Measurements from ENCODE around the gene ATP5MK.

ATP5MK gene

DNA sequence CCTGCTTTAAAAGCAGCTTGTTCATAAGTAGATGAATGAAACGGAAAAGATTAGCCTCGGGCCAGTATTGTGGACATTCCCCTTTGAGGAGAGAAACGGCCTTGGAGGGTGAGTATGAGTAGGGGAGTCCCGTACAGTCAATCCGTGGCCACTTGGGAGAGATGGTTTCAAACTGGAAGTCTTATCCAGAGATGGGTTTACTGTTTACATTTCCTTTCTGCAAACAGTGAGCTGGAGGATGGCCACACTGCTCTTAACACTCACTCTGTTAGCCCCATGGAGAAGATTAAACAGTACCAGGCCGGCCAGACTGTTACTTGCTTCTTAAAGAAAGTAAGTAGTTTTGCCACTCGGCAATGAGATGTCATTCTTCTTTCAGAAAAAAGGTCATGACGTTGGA, 35.6 kb upstream of the ATP5MK start:
- ATAC-seq, result no peak

DNA sequence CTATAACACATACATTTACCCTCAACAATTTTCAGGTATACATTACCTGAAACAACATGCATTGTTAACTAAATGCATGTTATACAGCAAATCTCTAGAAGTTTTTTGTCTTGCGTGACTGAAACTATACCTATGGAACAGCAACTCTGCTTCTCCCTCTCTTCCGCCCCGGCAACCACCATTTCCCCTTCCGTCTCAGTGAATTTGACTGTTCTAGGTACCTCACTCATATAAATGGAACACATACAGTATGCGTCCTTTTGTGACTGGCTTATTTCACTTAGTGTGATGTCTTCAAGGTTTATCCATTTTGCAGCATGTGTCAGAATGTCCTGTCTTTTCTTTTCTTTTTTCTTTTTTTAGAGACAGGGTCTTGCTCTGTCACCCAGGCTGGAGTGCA, 33.4 kb upstream of the ATP5MK start:
- no peak for TF ChIP-seq ZNF8 (CRISPR knock-in tag; IDR thresholded peaks at IDR 0.05)
- no peak for TF ChIP-seq OSR1 (CRISPR knock-in tag; IDR thresholded peaks at IDR 0.05)
- no peak for TF ChIP-seq ISL1 (CRISPR knock-in tag; IDR thresholded peaks at IDR 0.05)
- TF ChIP-seq TSHZ2 (CRISPR knock-in tag; IDR thresholded peaks at IDR 0.05), result no peak
- TF ChIP-seq SNAI2 (CRISPR knock-in tag; IDR thresholded peaks at IDR 0.05), result no peak
- ATAC-seq, result no peak

More for the DNA sequence above, 35.6 kb upstream of the ATP5MK start:
- TF ChIP-seq ZFP30 (CRISPR knock-in tag; IDR thresholded peaks at IDR 0.05), result no peak
- no peak for TF ChIP-seq CSDC2 (CRISPR knock-in tag; IDR thresholded peaks at IDR 0.05)
- TF ChIP-seq CREB5 (CRISPR knock-in tag; IDR thresholded peaks at IDR 0.05; ENCODE audit: low read depth), result no peak
- no peak for TF ChIP-seq PPARA (CRISPR knock-in tag; IDR thresholded peaks at IDR 0.05; ENCODE audit: borderline replicate concordance)
- TF ChIP-seq POU6F1 (CRISPR knock-in tag; IDR thresholded peaks at IDR 0.05; ENCODE audit: borderline replicate concordance, low read depth), result no peak
- TF ChIP-seq BACH2 (CRISPR knock-in tag; IDR thresholded peaks at IDR 0.05; ENCODE audit: borderline replicate concordance), result no peak
- no peak for TF ChIP-seq OSR1 (CRISPR knock-in tag; IDR thresholded peaks at IDR 0.05)
- TF ChIP-seq GLIS3 (CRISPR knock-in tag; IDR thresholded peaks at IDR 0.05), result no peak
- TF ChIP-seq CSRNP3 (CRISPR knock-in tag; IDR thresholded peaks at IDR 0.05), result no peak
- no peak for TF ChIP-seq ZNF565 (CRISPR knock-in tag; conservative IDR thresholded peaks at IDR 0.05; ENCODE audit: low read depth)
- no peak for TF ChIP-seq RARB (CRISPR knock-in tag; IDR thresholded peaks at IDR 0.05)
- no peak for TF ChIP-seq ISL1 (CRISPR knock-in tag; IDR thresholded peaks at IDR 0.05)
- TF ChIP-seq TOX (CRISPR knock-in tag; IDR thresholded peaks at IDR 0.05; ENCODE audit: borderline replicate concordance), result no peak

GRCh38 chr10:103428989-103429643, 32.8 kb upstream of the ATP5MK start:
- ATAC-seq, result no peak
- no peak for TF ChIP-seq TSHZ2 (CRISPR knock-in tag; IDR thresholded peaks at IDR 0.05)
- TF ChIP-seq ZNF70 (CRISPR knock-in tag; IDR thresholded peaks at IDR 0.05), result no peak
- TF ChIP-seq CSRNP3 (CRISPR knock-in tag; IDR thresholded peaks at IDR 0.05), result no peak
- no peak for TF ChIP-seq TOX (CRISPR knock-in tag; IDR thresholded peaks at IDR 0.05; ENCODE audit: borderline replicate concordance)
- TF ChIP-seq ARNTL (CRISPR knock-in tag; IDR thresholded peaks at IDR 0.05; ENCODE audit: borderline replicate concordance, low read depth), result no peak
- TF ChIP-seq PPARA (CRISPR knock-in tag; IDR thresholded peaks at IDR 0.05; ENCODE audit: borderline replicate concordance), result no peak

Measured in SK-N-SH treated with all-trans-retinoic acid at 6 μM for 48 hours (cell line).